BE2C (cell line): ENCODE measurements around the gene DCTPP1.
"Not testable (repeated sequence)": the region's sequence is repeated elsewhere in the genome, so short reads cannot be mapped to it uniquely, and the experiment has no call there.

Experiments used
- DNase-seq: peaks from one replicate; pipeline ENCODE4 v3.0.0-alpha.2; 2020
- H3K27me3 ChIP-seq: fragments of 250-450 bp; sonication (Bioruptor Pico); 2 replicates; pipeline ENCODE4 v1.5.1; 2020; ENCODE audit warnings: mild to moderate bottlenecking
- H3K36me3 ChIP-seq: fragments of 250-450 bp; sonication (Bioruptor Pico); 2 replicates; pipeline ENCODE4 v1.5.1; 2020; ENCODE audit warnings: mild to moderate bottlenecking
- H3K4me1 ChIP-seq: fragments of 250-450 bp; sonication (Bioruptor Pico); 2 replicates; pipeline ENCODE4 v1.5.1; 2020
- H3K4me3 ChIP-seq: 2 replicates; pipeline ENCODE4 v1.5.1; 2011; ENCODE audit warnings: low read depth, low read length
- H3K9me3 ChIP-seq: fragments of 250-450 bp; sonication (Bioruptor Pico); 2 replicates; pipeline ENCODE4 v1.5.1; 2020
- CTCF ChIP-seq: IDR thresholded peaks from 2 replicates; pipeline ENCODE4 v1.5.1; 2012; ENCODE audit warnings: mild to moderate bottlenecking, low read depth, low read length

DCTPP1 gene

GRCh38 chr16:30473231-30474073, 43.6 kb upstream of the DCTPP1 start:
- no peak for TF ChIP-seq CTCF
- no peak for DNase-seq
- Histone ChIP-seq H3K4me1 (no peaks in the 10 kb centered on the region), H3K27me3 (no peaks in the 10 kb centered on the region), H3K36me3 (no peaks in the 10 kb centered on the region), H3K4me3 (no peak overlapping the region), H3K9me3 (no peaks in the 10 kb centered on the region)

GRCh38 chr16:30472328-30472942, 42.6 kb upstream of the DCTPP1 start, which contains the start of gene ITGAL:
TSS of gene ITGAL (plus strand) at chr16:30472742. CDS start at chr16:30472838, 96 bp downstream.
- no peak for DNase-seq
- Histone ChIP-seq H3K27me3 (no peaks in the 10 kb centered on the region), H3K4me1 (peaks cover 2% of the 10 kb centered on the region; the same call in 1 of the 2 replicates), H3K4me3 (no peak within 1 kb of the TSS), H3K36me3 (no peaks in the 10 kb centered on the region), H3K9me3 (no peaks in the 10 kb centered on the region)
- TF ChIP-seq CTCF: no peak

- no peaks in the 10 kb centered on the region for H3K36me3 ChIP-seq
- no peaks in the 10 kb centered on the region for H3K9me3 ChIP-seq
- no peak overlapping the region for H3K4me3 ChIP-seq
- no peak for TF ChIP-seq CTCF
- DNase-seq: no peak
- no peaks in the 10 kb centered on the region for H3K27me3 ChIP-seq
- peaks cover 2% of the 10 kb centered on the region; the same call in 1 of the 2 replicates for H3K4me1 ChIP-seq
These were observed 40.8 kb upstream of the DCTPP1 start for GRCh38 chr16:30470632-30470995.

GRCh38 chr16:30470170-30470512, 40.3 kb upstream of the DCTPP1 start:
- no peak for TF ChIP-seq CTCF
- Histone ChIP-seq H3K27me3 (no peaks in the 10 kb centered on the region), H3K4me1 (peaks cover 2% of the 10 kb centered on the region; the same call in 1 of the 2 replicates), H3K36me3 (no peaks in the 10 kb centered on the region), H3K4me3 (no peak overlapping the region), H3K9me3 (no peaks in the 10 kb centered on the region)
- no peak for DNase-seq

- Histone ChIP-seq H3K4me3 (no peak overlapping the region), H3K36me3 (no peaks in the 10 kb centered on the region), H3K9me3 (no peaks in the 10 kb centered on the region; the same call in 1 of the 2 replicates), H3K4me1 (peaks cover 2% of the 10 kb centered on the region; the same call in 1 of the 2 replicates), H3K27me3 (no peaks in the 10 kb centered on the region)
- no peak for DNase-seq
- TF ChIP-seq CTCF: no peak
These were observed 34.2 kb upstream of the DCTPP1 start for GRCh38 chr16:30464078-30464477.

GRCh38 chr16:30461426-30461825, 31.6 kb upstream of the DCTPP1 start:
- H3K4me1 ChIP-seq, DNase-seq, H3K9me3 ChIP-seq, H3K36me3 ChIP-seq, H3K4me3 ChIP-seq, H3K27me3 ChIP-seq: not testable (repeated sequence)
